ENCODE results near the gene FAM13B.

The FAM13B gene

DNA sequence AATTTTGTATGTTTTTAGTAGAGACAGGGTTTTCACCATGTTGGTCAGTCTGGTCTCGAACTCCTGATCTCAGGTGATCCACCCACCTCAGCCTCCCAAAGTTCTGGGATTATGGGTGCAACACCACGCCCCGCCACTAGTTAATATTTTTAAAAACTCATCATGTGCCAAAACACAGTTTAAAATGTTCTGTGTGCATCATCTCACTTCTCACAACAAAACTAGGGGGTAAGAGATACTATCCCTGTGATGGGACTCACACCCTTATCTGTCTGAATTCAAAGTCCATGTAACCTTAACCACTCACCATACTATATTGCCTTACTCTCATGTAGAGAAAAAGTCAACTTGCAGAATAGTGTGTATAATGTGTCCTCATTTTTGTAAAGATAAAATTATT, 141.0 kb downstream of the FAM13B start:
- peaks cover 5% of the 10 kb centered on the region for H3K27me3 ChIP-seq
- peaks cover 7 to 12% of the 10 kb centered on the region in 2 experiments for H3K4me1 ChIP-seq (ENCODE audit: control insufficient read depth in 1 of 2, insufficient read depth in 1 of 2, low read depth in 1 of 2, low read length in 1 of 2)
- H3K4me3 ChIP-seq (ENCODE audit: low read depth in 1 of 2, low read length in 1 of 2), result no peak overlapping the region
- no peaks in the 10 kb centered on the region for H3K36me3 ChIP-seq
- no peaks in the 10 kb centered on the region for H3K9me3 ChIP-seq
- H3K27ac ChIP-seq, result no peak overlapping the region
- TF ChIP-seq, protein P1, sequence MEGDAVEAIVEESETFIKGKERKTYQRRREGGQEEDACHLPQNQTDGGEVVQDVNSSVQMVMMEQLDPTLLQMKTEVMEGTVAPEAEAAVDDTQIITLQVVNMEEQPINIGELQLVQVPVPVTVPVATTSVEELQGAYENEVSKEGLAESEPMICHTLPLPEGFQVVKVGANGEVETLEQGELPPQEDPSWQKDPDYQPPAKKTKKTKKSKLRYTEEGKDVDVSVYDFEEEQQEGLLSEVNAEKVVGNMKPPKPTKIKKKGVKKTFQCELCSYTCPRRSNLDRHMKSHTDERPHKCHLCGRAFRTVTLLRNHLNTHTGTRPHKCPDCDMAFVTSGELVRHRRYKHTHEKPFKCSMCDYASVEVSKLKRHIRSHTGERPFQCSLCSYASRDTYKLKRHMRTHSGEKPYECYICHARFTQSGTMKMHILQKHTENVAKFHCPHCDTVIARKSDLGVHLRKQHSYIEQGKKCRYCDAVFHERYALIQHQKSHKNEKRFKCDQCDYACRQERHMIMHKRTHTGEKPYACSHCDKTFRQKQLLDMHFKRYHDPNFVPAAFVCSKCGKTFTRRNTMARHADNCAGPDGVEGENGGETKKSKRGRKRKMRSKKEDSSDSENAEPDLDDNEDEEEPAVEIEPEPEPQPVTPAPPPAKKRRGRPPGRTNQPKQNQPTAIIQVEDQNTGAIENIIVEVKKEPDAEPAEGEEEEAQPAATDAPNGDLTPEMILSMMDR (IDR thresholded peaks at IDR 0.05), result no peak

DNA sequence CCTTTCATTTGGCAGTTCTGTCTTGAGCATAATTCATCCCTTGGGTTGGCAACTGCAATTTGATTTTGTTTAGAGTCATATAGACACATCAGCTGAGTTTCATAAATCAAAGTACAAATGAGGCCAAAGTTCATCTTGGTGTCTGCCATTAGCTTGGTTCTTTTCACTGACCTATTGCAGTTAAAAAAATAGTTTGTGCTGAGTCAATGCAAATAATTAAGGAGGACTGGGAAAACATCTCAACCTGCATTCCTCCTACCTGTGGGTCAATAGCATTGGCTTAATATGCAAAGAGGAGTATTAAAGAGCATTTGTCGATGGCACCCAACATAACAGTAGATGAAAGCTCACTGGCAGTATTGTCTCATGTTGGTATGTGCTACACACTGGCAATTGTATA, 142.0 kb downstream of the FAM13B start:
- H3K4me1 ChIP-seq (ENCODE audit: control insufficient read depth in 1 of 2, insufficient read depth in 1 of 2, low read depth in 1 of 2, low read length in 1 of 2), result peaks cover 7 to 12% of the 10 kb centered on the region in 2 experiments

DNA sequence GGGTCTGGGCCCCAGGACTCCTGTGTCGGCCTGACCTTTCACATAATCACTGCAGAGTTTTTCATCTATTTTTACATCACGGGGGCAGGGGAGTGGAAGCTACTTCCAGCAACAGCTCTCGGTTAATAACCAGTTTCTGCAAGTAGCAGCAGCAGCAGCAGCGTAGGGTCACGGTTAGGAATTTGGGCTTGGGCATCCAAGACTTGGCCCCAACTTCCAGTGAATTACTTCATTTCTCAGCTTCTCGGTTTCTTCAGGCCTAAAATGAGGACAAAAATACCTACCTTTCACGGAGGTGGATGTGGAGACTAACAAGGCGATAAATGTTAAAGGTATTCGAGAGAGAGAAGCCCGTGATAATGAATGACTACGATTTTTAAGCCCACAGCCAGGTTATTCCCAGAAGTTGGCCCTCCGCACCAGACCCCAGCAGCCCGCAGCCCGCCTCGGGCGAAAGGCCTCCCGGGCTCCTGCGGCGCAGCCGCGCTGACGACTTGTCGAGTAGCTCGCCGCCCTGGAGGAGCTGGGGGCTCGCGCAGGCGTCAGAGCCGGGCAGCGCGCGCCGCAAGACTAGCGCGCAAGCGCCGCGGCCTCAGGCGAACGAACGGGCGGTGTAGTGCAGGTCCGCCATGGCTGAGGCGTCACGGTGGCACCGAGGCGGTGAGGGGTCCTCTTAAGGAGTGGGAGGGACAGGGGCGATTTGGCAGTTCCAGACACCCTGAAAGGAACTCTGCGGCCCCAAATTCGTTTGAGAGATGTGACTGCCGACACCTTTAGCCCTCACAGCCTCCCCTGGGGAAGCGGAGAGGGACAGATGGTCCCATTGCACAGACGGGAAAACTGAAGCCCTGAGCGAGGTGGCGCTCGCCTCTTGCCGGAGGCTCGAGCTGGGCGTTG, 143.8 kb downstream of the FAM13B start, which contains the start of gene PKD2L2:
Gene PKD2L2, plus strand, starts transcription at position 595 of the 897 bp plus-strand sequence. Its CDS starts 35 bp downstream, at position 630.
- no peaks in the 10 kb centered on the region for H3K36me3 ChIP-seq
- H3K4me1 ChIP-seq (ENCODE audit: control insufficient read depth in 1 of 2, insufficient read depth in 1 of 2, low read depth in 1 of 2, low read length in 1 of 2), result peaks cover 7 to 12% of the 10 kb centered on the region in 2 experiments
- H3K4me3 ChIP-seq (ENCODE audit: low read depth in 1 of 2, low read length in 1 of 2), result peak within 1 kb of the TSS; percentile 48 to 55
- H3K9me3 ChIP-seq, result no peaks in the 10 kb centered on the region
- TF ChIP-seq, protein P1 (IDR thresholded peaks at IDR 0.05), result no peak
- no peak within 1 kb of the TSS for H3K27ac ChIP-seq
- peaks cover 5% of the 10 kb centered on the region for H3K27me3 ChIP-seq

More for the DNA sequence above, 142.0 kb downstream of the FAM13B start:
- no peak overlapping the region for H3K27ac ChIP-seq
- no peaks in the 10 kb centered on the region for H3K9me3 ChIP-seq
- peaks cover 5% of the 10 kb centered on the region for H3K27me3 ChIP-seq
- TF ChIP-seq, protein P1 (IDR thresholded peaks at IDR 0.05), result no peak
- no peak overlapping the region for H3K4me3 ChIP-seq (ENCODE audit: low read depth in 1 of 2, low read length in 1 of 2)
- no peaks in the 10 kb centered on the region for H3K36me3 ChIP-seq

DNA sequence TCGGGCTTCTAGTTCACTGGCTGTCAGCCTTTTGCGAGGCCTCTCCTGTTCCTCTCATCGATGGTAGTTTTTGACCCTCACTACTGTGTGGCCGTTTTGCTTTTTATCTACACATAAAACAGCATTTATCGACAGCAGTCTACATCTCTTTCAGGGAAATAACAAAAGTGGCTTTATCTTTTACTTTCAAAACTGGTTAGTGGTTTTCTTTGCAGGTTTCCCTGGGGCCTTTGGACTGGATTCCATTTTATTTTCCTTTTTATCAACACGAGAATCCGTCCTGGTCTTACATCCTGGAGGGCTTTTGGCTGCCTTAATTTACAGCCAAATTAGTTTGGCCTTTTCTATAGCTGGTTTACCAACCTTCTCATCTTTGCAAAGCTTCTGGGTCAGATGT, 144.4 kb downstream of the FAM13B start:
- Histone ChIP-seq H3K9me3 (no peaks in the 10 kb centered on the region), H3K4me3 (ENCODE audit: low read depth in 1 of 2, low read length in 1 of 2) (no peak overlapping the region), H3K27me3 (peaks cover 5% of the 10 kb centered on the region), H3K4me1 (ENCODE audit: control insufficient read depth in 1 of 2, insufficient read depth in 1 of 2, low read depth in 1 of 2, low read length in 1 of 2) (peaks cover 7 to 12% of the 10 kb centered on the region in 2 experiments), H3K36me3 (no peaks in the 10 kb centered on the region), H3K27ac (no peak overlapping the region)
- TF ChIP-seq, protein P1 (IDR thresholded peaks at IDR 0.05), result no peak
